Endothelial cell of hepatic sinusoid (primary cell): ENCODE measurements around the gene C20orf202.

Source experiments
- in situ Hi-C: cut with HindIII; loops from 2 replicates; pipeline ENCODE4 v1.10.0; 2017; ENCODE audit warnings: low sequenced_read_pairs

Gene C20orf202

DNA sequence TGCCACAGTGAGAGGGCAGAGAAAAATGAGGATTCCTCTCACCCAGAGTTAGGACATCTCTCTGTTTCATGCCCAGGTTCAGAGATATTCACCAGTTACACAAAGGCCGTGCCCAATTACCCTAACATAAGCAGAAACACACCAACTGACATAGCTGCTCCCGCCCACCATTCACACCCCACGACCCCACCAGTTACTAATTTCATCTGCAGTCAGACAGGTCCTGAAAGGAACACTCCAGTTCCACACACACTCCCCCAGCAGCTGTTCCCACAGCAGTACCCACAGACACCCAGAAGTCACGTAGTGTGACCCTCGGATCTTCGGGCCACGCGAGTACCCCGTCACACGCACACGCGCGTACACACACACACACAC lies 19.0 kb upstream of the C20orf202 start:
- in situ Hi-C loops, result no loop called here

DNA sequence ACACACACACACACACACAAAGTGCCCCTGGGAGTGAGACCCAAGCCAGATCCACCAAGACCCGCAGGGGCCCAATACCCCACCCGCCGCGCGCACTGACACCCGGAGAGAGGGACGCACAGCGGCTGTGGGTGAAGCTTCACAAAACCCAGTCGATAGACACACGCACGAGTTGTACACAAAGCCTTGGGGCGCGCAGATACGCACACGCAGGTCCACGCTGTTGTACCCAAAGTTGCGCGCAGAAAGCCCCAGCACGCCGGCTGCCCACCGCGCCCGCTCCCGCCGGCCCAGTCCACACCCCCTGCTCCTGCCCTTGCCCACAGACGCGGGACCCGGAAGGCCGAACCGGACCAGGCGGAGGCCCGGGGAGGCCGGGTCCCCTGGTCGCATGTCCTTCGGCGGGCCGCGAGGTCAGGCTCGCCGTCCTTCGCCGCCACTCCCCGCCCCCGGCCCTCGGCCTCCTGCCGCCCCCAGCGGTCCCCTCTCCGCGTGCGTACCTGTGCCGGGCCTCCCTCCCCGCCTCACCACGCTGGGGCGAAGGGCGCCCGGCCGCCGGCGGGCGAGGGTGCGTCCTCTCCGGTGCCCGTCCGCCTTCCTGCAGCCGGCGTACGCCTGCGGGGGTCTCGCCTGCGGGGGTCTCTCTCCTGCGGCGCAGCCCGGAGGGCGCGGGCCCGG lies 18.5 kb upstream of the C20orf202 start, which contains the start of gene TMEM74B:
Gene TMEM74B (minus strand): TSS at position 344 of the 678 bp plus-strand sequence. CDS start 1,180 bp downstream, outside the sequence.
- in situ Hi-C loops, result no loop called here

DNA sequence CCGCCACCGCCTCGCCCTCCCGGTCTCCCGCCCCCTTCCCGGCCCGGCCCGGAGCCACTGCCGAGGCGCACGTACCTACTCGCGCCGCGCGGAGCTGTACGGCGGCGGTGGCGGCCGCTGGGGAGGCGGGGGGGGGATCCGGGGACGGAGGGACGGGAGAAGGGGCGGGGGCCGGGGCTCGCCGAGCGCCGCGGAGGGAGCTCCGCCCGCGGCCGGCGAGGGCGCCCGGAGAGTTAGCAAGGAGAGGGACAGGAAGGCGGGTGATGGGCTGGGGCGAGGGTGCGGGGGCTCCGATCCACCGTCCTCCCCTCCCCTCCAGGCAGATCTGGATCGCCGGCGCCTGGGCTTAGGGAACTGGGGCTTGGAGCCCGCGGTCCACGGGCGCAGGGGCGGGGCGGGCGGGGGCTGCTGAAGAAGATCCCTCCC lies 17.9 kb upstream of the C20orf202 start:
- in situ Hi-C loops, result no loop called here

DNA sequence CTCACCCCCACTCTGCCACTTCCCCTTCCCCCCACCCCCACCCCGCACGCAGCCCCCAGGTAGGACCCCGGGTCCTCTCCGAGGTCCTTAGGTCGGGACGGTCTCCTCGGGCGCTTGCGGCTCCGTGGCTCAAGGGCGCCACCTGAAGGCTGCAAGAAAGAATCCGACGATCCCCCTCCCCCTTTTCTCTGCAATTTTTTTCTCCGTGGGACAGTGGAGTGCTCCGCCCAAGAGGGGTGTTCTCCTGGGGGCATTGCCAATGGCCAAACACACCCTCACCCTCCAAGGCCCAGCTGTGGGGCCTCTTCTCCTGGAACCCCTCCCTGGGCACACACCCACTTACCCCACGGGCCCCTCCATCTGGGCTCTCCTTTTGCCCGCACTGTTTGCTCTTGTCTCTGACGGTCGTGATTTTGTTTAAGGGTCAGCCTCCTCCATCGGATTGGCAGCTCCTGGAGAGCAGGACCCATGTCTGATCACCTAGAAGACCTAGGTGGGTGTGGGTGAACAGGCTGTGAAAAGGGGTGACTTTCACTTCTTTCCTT lies 17.4 kb upstream of the C20orf202 start:
- in situ Hi-C loops, result no loop called here

DNA sequence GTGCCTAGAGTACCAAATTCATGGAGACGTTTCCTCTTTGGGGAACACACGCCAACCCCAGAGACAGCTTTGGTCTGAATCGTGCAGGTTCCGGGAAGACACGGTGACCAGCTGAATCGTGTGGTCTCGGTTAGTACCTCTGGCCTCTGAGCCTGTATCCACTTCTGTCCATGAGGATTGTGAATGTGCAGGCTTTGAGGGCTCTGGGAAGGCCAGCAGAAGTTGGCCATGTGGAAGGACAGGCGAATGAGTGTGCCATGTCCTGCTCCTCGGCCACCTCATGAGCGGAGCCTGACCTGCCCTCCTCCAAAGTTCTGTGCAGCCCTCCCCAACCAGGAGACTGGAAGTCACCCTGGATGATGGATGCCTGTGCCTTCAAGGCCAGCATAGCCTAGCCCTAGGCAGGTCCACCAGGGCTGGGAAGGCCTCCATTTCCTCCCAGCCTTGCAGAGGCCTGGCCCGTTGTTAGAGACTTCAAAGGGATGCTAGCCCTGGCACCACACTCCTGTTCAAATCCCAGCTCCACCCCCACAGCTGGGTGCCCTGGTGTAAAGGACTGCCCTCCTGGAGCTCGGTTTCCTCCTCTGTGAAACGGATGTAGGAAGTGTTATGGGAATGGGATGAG lies 16.8 kb upstream of the C20orf202 start:
- in situ Hi-C loops, result no loop called here

DNA sequence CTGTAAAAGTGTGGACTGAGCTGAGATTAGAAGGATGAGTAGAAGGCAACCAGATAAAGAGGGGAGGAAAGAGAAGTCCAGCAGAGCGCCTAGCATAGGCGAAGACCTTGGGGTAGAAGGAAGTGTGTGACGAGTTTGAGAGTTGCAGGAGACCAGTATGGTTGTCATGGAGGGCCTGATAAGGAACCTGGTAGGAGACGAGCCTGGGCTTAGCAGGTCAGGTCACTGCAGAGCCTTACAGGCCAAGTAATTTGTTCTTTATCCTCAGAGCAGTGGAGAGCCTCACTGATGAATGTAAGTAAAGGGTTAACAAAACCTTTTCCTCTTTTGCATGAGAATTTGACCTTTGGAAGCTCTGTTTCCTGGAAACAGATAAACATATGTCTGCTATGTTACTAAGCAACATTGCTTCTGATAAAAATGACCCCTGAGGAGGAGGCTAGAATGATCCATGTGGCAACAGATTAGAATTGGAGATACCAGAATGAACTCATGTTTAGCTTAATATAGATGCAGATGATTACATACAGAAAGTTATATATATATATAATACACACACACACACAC lies 15.6 kb upstream of the C20orf202 start:
- in situ Hi-C loops, result no loop called here

DNA sequence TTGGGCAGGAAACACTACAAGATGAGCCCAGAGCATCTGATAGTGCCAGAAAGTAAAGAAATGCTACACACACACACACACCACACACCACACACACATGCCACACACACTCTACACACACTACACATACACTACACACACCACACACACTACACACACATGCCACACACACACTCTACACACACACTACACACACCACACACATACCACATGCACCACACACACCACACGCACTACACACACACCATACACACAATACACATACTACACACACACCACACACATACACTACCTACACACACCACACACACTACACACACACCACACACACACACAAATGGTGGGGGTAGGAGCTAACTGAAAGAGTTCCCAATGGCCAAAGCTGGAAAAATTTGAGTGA lies 14.9 kb upstream of the C20orf202 start:
- in situ Hi-C loops, result no loop called here

DNA sequence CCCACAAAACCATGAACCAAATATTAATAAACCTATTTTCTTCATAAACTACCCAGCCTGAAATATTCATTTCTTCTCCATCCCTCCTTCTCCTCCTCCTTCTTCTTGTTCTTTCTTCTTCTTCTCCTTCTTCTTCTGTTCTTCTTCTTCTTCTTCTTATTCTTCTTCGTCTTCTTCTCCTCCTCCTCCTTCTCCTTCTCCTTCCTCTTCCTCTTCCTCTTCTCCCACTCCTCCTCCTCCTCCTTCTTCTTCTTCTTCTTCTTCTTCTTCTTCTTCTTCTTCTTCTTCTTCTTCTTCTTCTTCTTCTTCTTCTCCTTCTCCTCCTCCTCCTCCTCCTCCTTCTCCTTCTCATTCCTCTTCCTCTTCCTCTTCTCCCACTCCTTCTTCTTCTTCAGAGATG lies 13.4 kb upstream of the C20orf202 start:
- in situ Hi-C loops, result no loop called here

DNA sequence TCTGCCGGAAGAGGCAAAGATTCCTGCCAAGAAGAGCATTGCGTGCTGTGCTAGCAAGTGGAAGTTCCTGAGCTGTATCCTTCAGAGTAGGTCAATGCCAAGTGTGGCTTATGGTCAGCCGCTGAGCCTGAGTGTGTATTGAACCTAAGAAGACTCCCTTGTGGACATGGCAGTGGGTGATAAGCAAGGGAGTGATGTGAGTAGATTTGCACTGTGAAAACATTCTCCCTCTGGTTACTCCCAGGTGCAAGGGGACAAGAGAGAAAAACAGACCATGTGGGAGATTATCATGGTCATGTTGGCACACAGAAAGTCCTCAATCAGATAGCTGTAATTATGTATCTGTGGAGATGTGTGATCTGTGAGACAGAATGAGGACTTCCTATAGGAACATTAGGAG lies 12.4 kb upstream of the C20orf202 start:
- in situ Hi-C loops, result no loop called here

DNA sequence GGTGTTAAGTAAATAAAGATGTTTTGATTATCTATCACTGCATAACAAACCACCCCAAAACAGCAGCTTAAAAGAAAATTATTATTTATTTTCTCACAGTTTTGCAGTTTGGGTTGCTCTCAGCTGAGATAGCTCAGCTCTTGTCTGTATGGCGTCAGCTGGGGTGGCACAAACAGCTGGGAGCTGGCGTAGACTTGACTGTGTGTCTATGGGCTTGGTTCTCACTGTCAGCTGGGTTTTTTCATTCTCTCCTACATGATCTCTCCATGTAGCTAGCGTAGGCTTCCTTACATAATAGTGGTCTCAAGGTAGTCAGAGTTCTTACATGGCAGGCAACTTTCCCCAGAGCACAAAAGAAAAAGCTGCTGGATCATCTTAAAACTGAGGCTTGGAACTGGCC lies 12.0 kb upstream of the C20orf202 start:
- in situ Hi-C loops, result no loop called here

DNA sequence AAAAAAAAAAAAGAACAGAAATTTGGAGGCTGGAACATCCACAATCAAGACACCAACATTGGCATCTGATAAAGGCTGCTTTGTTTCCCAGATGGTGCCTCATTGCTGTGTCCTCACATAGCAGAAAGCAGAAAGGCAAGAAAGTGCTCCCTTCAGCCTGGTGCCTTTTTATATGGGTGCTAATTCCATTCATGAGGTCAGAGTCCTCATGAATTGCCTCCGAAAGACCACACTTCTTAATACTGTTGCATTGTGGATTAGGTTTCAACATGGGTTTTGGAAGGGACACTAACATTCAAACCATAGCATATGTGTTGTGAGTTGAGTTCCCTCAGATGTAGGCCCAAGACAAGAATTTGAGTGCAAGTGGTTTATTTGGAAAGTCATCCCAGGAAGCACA lies 8.0 kb upstream of the C20orf202 start:
- in situ Hi-C loops, result no loop called here

DNA sequence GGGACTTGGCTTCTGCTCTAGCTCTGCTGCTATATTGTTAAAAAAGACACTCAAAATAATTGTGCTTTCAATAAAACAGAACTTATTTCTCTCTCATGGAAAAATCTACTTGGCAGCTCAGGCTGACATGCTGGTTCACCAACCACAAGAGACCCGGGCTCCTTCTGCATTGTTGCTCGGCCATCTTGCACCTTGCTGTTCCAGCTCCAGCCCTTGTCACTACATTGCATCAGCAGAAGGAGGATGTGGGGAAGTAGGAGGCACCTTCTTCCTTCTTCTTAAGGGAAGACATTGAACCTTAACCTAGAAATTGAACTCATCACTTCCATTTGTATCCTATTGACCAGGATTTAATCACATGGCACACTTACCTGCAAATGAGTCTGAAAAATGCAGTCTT lies 6.6 kb upstream of the C20orf202 start:
- in situ Hi-C loops, result no loop called here

DNA sequence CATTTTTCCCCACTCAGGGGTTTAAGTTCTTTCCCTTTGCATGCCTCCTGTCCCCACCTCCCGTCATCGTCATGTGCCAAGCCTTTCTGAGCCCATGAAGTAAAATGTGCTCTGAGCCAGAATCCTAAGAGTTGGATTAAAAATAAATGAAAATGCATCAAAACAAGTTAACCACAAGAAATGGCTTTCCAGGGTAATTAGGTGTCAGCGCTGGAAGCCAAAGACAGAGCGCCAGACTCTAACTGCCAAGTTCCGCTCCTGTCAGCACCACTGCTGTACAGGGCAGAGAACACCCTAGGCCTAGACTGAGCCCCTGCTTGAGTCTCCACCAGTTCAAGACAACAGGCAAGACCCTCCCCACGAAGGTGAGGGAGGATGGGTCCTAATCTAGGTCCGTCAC lies 5.5 kb upstream of the C20orf202 start:
- in situ Hi-C loops, result no loop called here

DNA sequence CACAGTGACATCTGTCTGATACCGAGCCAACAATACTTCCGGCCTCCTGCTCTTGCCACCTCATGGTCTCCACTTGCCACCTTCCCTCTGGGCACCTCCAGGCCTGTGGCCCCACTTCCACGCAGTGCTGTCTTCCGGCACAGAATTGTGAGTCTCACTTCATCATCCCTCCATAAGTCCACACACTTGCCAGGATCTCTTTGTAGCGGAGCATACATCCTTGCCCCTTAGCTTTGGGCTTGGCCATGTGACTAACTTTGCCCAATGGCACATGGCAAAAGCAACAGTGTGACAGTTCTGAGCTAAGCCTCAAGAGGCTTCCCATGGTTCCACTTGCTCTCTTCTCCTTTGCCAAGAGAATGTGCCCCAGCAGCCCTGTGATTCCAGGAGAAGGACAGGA lies 4.5 kb upstream of the C20orf202 start:
- in situ Hi-C loops, result no loop called here

DNA sequence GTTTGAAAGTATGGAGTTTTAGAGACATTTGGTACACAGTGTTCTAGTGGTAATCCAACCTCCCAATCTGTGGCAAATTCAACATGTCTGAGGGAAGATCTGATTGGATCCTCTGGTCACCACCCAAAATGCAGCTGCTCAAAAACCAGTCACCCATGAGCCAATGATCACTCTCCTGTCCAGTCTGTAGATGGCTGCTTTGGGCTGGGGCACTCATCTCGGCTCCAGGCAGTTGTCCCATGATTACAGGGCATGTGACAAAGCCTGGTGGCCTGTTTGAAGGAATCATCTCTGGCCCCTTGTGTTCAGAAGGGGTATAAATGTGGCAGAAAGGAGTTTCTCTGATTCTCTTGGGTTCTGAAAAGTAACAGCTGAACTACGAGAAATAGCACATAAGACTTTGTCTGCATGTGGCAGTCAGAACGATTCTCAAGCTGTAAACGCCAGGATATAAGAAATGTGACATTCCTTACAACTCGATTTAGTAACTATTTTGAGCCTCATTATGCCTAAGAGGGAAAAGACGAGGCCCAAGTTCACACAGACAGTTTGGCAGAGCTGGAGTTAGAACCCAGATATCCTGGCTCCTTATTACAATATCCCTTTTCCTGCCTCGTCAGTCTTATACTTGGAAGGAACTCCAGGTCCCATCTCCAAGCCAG lies 3.9 kb upstream of the C20orf202 start:
- in situ Hi-C loops, result no loop called here

DNA sequence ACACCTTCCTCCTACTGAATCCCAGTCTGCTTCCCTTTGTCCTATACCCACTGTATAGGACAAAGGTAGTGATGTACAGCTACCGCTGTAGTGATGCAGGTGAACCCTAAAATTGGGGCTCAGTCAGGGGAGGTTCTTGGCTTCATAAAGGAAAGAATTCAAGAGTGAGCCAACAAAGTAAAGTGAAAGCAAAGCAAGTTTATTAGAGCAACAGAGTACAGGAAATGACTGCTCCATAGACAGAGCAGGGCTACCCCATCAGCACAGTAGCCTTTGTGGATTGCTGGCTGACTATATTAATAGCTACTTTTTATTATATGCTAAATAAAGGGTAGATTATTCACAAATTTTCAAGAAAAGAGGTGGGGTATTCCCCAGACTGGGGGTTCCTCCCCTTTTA lies 3.3 kb upstream of the C20orf202 start:
- in situ Hi-C loops, result no loop called here

DNA sequence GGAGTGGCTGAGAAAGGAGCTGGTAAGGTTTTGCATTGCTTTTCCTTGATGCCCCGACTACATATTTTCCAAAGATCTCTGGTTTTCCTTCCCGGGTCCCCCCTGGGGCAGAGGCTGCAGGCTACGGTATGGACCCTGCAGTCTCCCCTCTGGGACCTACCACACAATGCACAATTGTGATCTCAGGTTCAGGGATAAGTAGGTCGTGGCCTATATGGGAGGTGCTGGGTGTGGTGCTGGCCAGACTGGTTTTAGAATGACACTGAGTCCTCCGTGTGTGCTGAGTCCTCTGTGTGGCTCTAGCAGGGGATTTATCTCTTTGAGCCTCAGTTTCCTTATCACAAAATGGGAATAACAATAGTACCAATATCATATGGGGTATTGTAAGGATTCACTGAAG lies 376 bp downstream of the C20orf202 start:
- in situ Hi-C loops, result no loop called here

DNA sequence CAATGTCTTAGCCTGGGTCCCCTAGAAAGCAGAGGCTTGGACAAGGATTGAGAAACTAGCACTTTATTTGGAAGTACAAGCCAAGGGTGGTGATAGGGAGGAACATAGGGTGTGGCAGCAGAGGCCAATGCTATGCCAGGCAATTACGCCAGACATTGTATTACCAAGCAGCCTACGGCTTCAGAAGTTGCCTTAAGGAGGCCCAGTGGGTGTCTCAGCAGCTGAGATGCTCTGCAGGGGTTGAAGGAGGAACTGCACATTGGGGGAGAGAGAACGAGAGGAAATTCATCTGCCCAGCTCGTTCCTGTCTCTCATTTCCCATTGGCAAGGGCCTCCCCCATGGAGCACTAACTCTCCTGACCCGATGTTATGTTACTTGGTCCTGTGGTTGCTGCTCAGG lies 859 bp downstream of the C20orf202 start:
- in situ Hi-C loops, result no loop called here

DNA sequence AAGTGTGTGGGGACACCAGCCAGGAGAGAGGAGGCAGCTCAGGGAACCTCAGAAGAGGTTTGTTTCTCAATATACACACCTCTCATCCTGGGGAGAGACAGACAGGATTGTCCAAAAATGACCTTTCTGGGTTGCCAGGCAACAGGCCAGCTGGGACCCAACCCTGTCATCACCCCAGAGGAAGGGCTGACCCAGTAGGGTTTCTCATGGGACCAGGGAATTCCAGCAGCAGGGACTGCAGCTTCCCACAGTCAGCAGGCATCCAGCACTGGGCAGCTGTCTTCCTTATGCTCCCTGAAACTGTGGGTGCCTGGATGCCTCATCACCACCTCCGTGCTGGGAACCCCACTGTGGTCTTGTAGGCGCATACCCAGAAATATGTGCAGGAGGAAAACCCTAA lies 1.3 kb downstream of the C20orf202 start:
- in situ Hi-C loops, result no loop called here

DNA sequence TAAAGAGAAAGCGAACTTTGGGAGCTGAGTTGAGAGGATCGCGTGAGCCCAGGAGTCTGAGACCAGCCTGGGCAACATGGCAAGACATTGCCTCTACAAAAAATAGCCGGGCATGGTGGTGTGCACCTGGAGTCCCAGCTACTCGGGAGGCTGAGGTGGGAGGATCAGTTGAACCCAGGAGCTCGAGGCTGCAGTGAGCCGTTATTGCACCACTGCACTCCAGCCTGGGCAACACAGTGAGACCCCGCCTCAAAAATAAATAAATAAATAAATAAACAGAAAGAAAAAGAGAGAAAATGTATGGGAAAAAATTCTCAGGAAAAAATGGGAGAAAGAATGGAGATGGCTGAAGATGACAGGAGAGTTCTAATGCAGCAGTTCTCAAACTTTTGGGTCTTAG lies 2.5 kb downstream of the C20orf202 start:
- in situ Hi-C loops, result no loop called here

DNA sequence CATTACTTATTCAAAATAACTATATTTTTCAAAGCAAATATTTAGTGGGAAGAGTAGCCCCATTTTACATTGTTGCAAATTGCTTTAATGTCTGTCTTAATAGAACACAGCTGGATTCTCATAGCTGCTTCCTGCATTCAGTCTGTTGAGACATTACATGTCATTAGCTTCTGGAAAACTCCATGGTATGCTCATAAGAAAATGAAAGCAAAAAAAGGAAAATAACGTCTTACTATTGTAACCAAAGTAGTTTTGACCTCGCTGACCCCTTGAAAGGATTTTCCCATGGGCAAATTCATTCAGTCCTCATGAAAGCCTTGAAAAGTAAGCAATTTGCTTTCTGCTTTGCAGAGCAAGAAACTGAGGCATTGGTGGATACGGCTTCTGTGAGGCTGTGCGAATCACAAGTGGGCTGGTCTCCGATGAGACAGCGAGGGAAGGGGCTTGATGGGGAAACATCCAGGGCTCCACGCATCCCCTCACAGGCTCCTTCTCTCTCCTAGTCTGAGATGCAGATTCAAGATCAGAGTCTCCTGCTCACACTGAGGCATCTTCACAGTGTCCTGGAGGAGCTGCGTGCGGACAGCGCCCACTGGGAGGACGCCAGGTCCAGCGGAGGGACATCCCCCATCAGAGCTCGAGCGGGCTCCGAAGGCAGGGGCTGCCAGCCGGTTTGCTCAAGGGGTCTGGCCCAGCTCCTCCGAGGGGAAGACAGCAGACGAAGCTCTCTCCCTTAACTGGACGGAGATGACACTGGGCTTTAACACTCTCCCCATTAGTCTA lies 3.3 kb downstream of the C20orf202 start:
- in situ Hi-C loops, result no loop called here
